ENCODE data around the gene SDHB.

The SDHB gene

GRCh38 chr1:16975211-16975610 is 78.6 kb downstream of the SDHB start:
- H3K27me3 Mint-ChIP-seq (ENCODE audit: low read depth) = peaks cover 10% of the 10 kb centered on the region
- no peak overlapping the region for H3K4me3 Mint-ChIP-seq
- H3K9me3 Mint-ChIP-seq = no peaks in the 10 kb centered on the region
- no peaks in the 10 kb centered on the region for H3K36me3 Mint-ChIP-seq (ENCODE audit: low read depth)
- no peaks in the 10 kb centered on the region for H3K4me1 Mint-ChIP-seq (ENCODE audit: low read depth)
- DNase-seq (ENCODE audit: low spot score) = no peak
- no peak overlapping the region for H3K27ac Mint-ChIP-seq

DNA sequence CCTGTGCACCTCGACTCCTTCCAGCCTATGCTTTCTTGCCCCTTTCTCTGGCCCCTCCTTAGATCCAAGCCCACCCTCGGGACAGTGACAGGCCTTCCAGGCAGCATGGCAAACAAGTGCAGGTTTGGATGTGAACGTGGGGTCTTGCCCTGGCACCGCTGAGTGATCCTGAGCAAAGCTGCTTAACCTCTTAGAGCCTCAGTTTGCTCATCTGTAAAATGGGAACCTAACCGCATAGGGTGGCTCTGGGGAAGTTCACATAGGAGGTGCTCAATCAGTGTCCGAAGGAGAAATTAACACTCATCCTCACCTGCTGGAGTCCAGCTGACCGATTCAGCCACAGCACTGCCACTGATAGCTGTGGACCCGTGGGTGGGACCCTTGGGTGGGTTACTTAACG is 80.6 kb downstream of the SDHB start:
- H3K4me3 Mint-ChIP-seq = no peak overlapping the region

GRCh38 chr1:16972189-16972895 is 81.5 kb downstream of the SDHB start:
- no peaks in the 10 kb centered on the region for H3K36me3 Mint-ChIP-seq (ENCODE audit: low read depth)
- no peaks in the 10 kb centered on the region for H3K4me1 Mint-ChIP-seq (ENCODE audit: low read depth)
- H3K4me3 Mint-ChIP-seq = no peak overlapping the region
- H3K9me3 Mint-ChIP-seq = no peaks in the 10 kb centered on the region
- no peaks in the 10 kb centered on the region for H3K27me3 Mint-ChIP-seq (ENCODE audit: low read depth)
- no peak overlapping the region for H3K27ac Mint-ChIP-seq
- DNase-seq (ENCODE audit: low spot score) = no peak

More for the DNA sequence above, 80.6 kb downstream of the SDHB start:
- H3K9me3 Mint-ChIP-seq = no peaks in the 10 kb centered on the region
- no peaks in the 10 kb centered on the region for H3K36me3 Mint-ChIP-seq (ENCODE audit: low read depth)
- DNase-seq (ENCODE audit: low spot score) = no peak
- no peaks in the 10 kb centered on the region for H3K4me1 Mint-ChIP-seq (ENCODE audit: low read depth)
- H3K27ac Mint-ChIP-seq = no peak overlapping the region
- no peaks in the 10 kb centered on the region for H3K27me3 Mint-ChIP-seq (ENCODE audit: low read depth)

DNA sequence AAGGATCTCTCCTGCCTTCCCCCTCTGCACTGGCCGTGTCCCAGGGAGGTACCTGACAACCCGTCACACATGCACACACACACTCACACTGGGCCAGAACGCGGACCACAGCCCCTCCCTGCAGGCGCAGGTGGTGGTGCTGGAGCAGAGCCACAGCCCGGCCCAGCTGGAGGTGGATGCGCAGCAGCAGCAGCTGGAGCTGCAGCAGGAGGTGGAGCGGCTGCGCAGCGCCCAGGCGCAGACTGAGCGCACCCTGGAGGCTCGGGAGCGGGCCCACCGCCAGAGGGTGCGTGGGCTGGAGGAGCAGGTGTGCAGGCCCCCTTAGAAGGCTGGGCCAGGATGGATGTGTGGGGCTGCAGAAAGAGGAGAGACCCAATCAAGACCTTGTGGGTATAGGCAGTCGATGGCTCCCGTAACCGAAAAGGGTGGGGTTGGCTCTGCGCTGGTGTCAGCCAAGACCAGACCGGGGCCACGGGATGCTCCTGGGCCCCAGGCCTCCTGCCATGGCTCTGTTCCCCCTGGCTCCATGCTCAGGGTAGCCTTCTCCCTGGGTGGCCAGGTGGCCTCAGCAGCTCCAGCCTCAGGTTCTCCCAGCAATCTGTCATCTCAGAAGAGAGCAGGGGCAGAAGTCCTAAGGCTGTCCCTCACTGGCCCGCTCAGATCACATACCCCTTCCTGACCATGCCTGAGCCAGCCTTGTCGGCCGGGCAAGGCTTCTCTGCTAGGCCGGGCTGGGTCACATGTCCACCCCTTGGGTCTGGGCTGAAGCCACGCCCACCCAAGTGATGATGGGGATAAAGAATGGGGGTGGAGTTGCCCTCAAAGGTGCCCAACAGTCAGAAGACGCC is 82.3 kb downstream of the SDHB start:
- no peak overlapping the region for H3K4me3 Mint-ChIP-seq
- DNase-seq (ENCODE audit: low spot score) = no peak
- no peaks in the 10 kb centered on the region for H3K27me3 Mint-ChIP-seq (ENCODE audit: low read depth)
- no peak overlapping the region for H3K27ac Mint-ChIP-seq
- no peaks in the 10 kb centered on the region for H3K36me3 Mint-ChIP-seq (ENCODE audit: low read depth)
- no peaks in the 10 kb centered on the region for H3K9me3 Mint-ChIP-seq
- no peaks in the 10 kb centered on the region for H3K4me1 Mint-ChIP-seq (ENCODE audit: low read depth)

GRCh38 chr1:16970132-16970910 is 83.5 kb downstream of the SDHB start:
- Mint-ChIP-seq H3K27ac (no peak overlapping the region), H3K36me3 (ENCODE audit: low read depth) (no peaks in the 10 kb centered on the region)

DNA sequence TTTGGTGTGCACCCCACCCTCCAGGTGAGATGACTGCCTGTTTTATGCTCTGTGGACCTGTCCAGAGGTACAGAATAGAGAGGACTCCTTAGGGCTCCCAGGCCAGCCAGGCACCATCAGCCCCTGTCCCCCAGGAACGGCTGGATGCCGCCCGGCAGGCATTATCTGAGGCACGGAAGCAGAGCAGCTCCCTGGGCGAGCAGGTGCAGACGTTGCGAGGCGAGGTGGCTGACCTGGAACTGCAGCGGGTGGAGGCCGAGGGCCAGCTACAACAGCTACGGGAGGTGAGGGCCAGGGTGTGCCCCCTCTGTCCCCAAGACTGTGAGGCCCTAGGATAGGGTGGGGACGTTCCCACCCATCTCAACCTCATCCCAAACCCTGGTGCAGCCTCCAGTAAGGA is 84.2 kb downstream of the SDHB start:
- Mint-ChIP-seq H3K4me3 (no peak overlapping the region), H3K4me1 (ENCODE audit: low read depth) (no peaks in the 10 kb centered on the region), H3K27me3 (ENCODE audit: low read depth) (no peaks in the 10 kb centered on the region), H3K9me3 (no peaks in the 10 kb centered on the region), H3K27ac (no peak overlapping the region), H3K36me3 (ENCODE audit: low read depth) (no peaks in the 10 kb centered on the region)
- no peak for DNase-seq (ENCODE audit: low spot score)

More at GRCh38 chr1:16970132-16970910, 83.5 kb downstream of the SDHB start:
- H3K27me3 Mint-ChIP-seq (ENCODE audit: low read depth) = no peaks in the 10 kb centered on the region
- no peak overlapping the region for H3K4me3 Mint-ChIP-seq
- no peak for DNase-seq (ENCODE audit: low spot score)
- H3K9me3 Mint-ChIP-seq = no peaks in the 10 kb centered on the region
- H3K4me1 Mint-ChIP-seq (ENCODE audit: low read depth) = no peaks in the 10 kb centered on the region

DNA sequence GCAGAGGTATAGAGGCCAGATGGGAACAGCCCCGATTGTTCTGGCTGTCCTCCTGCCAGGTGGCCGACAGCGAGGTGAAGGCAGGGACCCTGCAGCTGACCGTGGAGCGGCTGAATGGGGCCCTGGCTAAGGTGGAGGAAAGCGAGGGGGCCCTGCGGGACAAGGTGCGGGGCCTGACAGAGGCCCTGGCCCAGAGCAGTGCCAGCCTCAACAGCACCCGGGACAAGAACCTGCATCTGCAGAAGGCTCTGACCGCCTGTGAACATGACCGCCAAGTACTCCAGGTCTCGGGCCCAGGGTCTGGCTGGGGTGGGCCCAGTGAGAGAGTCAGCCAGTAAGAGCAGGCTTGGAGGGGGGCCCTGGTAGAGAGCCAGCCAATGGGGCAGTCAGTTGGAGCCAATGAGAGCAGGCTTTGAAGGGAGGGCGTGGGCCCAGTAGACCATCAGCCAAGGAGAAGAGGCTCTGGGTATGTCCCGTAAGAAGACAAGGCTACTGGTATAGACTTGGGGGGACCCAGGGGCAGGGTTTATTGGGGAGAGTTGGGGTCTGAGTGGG is 84.7 kb downstream of the SDHB start:
- Mint-ChIP-seq H3K9me3 (no peaks in the 10 kb centered on the region), H3K36me3 (ENCODE audit: low read depth) (no peaks in the 10 kb centered on the region), H3K4me1 (ENCODE audit: low read depth) (no peaks in the 10 kb centered on the region), H3K27ac (no peak overlapping the region), H3K4me3 (no peak overlapping the region), H3K27me3 (ENCODE audit: low read depth) (no peaks in the 10 kb centered on the region)
- DNase-seq (ENCODE audit: low spot score) = no peak

Data from T-helper 2 cell treated with Interferon-gamma antibody and Interleukin-4, amounts not matched to agents 5 μg/mL and 100 μg/mL, for 36 hours (primary cell).